SK-N-SH treated with all-trans-retinoic acid at 6 μM for 48 hours (cell line): Measurements from ENCODE around the gene STK32B.

Experiments used
- ARNTL ChIP-seq: fragments of 450-650 bp; formaldehyde crosslinking; IDR thresholded peaks from 2 replicates; pipeline ENCODE4 v1.5.0; 2020; ENCODE audit warnings: low read depth, mild to moderate bottlenecking, moderate library complexity, borderline replicate concordance
- GLIS3 ChIP-seq: fragments of 250-450 bp; sonication (Bioruptor Pico); IDR thresholded peaks from 2 replicates; pipeline ENCODE4 v1.5.0; 2020; ENCODE audit warnings: mild to moderate bottlenecking, moderate library complexity
- ISL1 ChIP-seq: fragments of 250-450 bp; sonication (Bioruptor Pico); IDR thresholded peaks from 2 replicates; pipeline ENCODE4 v2.1.2; 2022; ENCODE audit warnings: mild to moderate bottlenecking, moderate library complexity
- PPARA ChIP-seq: fragments of 250-450 bp; sonication (Bioruptor Pico); IDR thresholded peaks from 2 replicates; pipeline ENCODE4 v1.5.0; 2020; ENCODE audit warnings: mild to moderate bottlenecking, borderline replicate concordance
- ZFP3 ChIP-seq: fragments of 250-450 bp; sonication (Bioruptor Pico); IDR thresholded peaks from 2 replicates; pipeline ENCODE4 v1.5.0; 2020; ENCODE audit warnings: mild to moderate bottlenecking, moderate library complexity
- TF ChIP-seq, protein P1 (sequence below): fragments of 250-450 bp; sonication (Bioruptor Pico); IDR thresholded peaks from 2 replicates; pipeline ENCODE4 v1.8.0; 2020; ENCODE audit warnings: mild to moderate bottlenecking, moderate library complexity, borderline replicate concordance

DNA sequence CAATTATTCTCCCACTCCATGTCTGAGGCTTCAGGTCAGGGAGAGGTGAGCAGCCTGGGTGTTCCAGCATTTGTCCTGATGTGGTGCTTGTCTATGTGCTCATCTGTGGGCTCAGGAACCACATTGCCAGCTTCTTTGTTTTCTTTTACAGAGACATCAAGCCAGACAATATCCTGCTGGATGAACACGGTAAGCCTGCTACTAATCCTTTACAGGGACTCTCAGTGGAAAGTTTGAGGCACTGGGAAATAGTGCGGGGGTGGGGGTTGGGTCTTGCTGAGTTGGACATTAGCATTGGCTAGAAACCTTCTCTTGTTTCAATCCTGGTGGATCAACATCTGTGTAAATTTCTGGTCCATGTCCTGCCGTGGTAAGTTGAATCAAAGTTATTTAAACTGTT, 346.8 kb downstream of the STK32B start:
- TF ChIP-seq, protein P1, sequence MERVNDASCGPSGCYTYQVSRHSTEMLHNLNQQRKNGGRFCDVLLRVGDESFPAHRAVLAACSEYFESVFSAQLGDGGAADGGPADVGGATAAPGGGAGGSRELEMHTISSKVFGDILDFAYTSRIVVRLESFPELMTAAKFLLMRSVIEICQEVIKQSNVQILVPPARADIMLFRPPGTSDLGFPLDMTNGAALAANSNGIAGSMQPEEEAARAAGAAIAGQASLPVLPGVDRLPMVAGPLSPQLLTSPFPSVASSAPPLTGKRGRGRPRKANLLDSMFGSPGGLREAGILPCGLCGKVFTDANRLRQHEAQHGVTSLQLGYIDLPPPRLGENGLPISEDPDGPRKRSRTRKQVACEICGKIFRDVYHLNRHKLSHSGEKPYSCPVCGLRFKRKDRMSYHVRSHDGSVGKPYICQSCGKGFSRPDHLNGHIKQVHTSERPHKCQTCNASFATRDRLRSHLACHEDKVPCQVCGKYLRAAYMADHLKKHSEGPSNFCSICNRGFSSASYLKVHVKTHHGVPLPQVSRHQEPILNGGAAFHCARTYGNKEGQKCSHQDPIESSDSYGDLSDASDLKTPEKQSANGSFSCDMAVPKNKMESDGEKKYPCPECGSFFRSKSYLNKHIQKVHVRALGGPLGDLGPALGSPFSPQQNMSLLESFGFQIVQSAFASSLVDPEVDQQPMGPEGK (CRISPR knock-in tag): no peak
- TF ChIP-seq PPARA (CRISPR knock-in tag) (no peak), GLIS3 (CRISPR knock-in tag) (no peak), ISL1 (no peak), ARNTL (CRISPR knock-in tag) (no peak), ZFP3 (CRISPR knock-in tag) (no peak)
